ENCODE measurements around the gene PLCD3.

The PLCD3 gene

GRCh38 chr17:45104029-45104428 is 28.3 kb downstream of the PLCD3 start:
- ATAC-seq (ENCODE audit: low read depth) (no peak), DNase-seq (ENCODE audit: low spot score) (no peak)
- H3K27me3 ChIP-seq (ENCODE audit: insufficient read depth, poor library complexity, severe bottlenecking), result no peaks in the 10 kb centered on the region
- no peaks in the 10 kb centered on the region for H3K9me3 ChIP-seq (ENCODE audit: severe bottlenecking)
- no peak overlapping the region for H3K27ac ChIP-seq (ENCODE audit: poor library complexity, severe bottlenecking)
- no peak for TF ChIP-seq CTCF (IDR thresholded peaks at IDR 0.05; ENCODE audit: poor library complexity, severe bottlenecking)
- peaks cover 93% of the 10 kb centered on the region for H3K36me3 ChIP-seq (ENCODE audit: low read depth)
- no peaks in the 10 kb centered on the region for H3K4me1 ChIP-seq (ENCODE audit: insufficient read depth, poor library complexity, severe bottlenecking)
- no peak overlapping the region for H3K4me3 ChIP-seq (ENCODE audit: severe bottlenecking)

- Histone ChIP-seq H3K27ac (ENCODE audit: poor library complexity, severe bottlenecking) (no peak overlapping the region), H3K4me1 (ENCODE audit: insufficient read depth, poor library complexity, severe bottlenecking) (no peaks in the 10 kb centered on the region), H3K4me3 (ENCODE audit: severe bottlenecking) (no peak overlapping the region), H3K27me3 (ENCODE audit: insufficient read depth, poor library complexity, severe bottlenecking) (no peaks in the 10 kb centered on the region), H3K9me3 (ENCODE audit: severe bottlenecking) (no peaks in the 10 kb centered on the region), H3K36me3 (ENCODE audit: low read depth) (peaks cover 94% of the 10 kb centered on the region)
- TF ChIP-seq CTCF (IDR thresholded peaks at IDR 0.05; ENCODE audit: poor library complexity, severe bottlenecking), result no peak
- DNase-seq (ENCODE audit: low spot score) (no peak), ATAC-seq (ENCODE audit: low read depth) (no peak)
Measured at GRCh38 chr17:45103269-45103795, 29.0 kb downstream of the PLCD3 start.

- Histone ChIP-seq H3K27ac (ENCODE audit: poor library complexity, severe bottlenecking) (no peak overlapping the region), H3K36me3 (ENCODE audit: low read depth) (peaks cover 94% of the 10 kb centered on the region)
- no peak for ATAC-seq (ENCODE audit: low read depth)
Measured at GRCh38 chr17:45102856-45103255, 29.5 kb downstream of the PLCD3 start.

DNA sequence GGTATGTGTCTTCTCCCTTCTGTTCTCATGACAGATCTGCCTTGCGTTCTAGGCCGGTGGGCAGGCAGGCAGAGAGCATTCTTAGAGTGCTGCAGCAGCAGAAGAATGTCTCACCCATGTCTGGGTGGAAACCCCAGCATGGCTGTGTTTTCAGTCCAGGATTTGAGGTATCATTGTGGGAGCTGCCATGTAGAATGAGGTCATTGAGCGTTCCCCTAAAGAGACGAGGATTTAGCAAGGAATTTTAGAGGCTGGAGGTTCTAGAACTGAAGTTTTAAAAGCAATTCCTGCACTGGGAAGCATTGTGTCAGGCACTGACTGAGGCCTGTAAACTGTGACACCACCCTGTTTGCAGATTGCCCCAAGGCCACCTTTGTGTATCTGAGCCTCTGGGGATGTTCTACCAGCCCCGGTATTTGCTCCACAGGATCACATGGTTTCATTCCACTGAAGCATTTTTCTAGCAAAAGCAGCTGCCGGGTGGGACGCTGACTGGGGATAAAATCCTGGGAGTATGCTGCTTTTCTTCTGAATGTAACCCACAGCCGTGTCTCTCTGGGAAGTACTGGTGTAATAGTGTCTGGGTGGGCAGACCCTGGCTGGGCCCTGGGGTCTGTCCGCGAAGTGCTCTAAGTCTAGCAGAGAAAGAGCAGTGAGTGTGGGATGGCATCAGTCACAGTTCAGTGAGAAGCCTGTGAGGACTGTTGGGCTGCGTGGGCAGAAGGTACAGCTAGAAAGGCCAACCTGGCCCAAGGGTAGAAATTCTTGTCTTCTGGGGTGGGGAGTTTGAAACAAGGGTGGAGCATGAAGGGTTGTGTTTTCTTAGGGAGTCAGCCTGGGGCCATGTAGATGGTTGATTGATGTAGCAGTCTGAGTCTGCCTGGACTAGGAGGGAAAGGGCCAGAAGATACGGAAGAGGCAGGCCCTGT is 30.2 kb downstream of the PLCD3 start:
- peaks cover 94% of the 10 kb centered on the region for H3K36me3 ChIP-seq (ENCODE audit: low read depth)
- H3K27ac ChIP-seq (ENCODE audit: poor library complexity, severe bottlenecking), result no peak overlapping the region
- H3K4me1 ChIP-seq (ENCODE audit: insufficient read depth, poor library complexity, severe bottlenecking), result no peaks in the 10 kb centered on the region
- no peak for TF ChIP-seq CTCF (IDR thresholded peaks at IDR 0.05; ENCODE audit: poor library complexity, severe bottlenecking)
- ATAC-seq (ENCODE audit: low read depth) (no peak), DNase-seq (ENCODE audit: low spot score) (no peak)
- no peaks in the 10 kb centered on the region for H3K9me3 ChIP-seq (ENCODE audit: severe bottlenecking)
- no peak overlapping the region for H3K4me3 ChIP-seq (ENCODE audit: severe bottlenecking)
- H3K27me3 ChIP-seq (ENCODE audit: insufficient read depth, poor library complexity, severe bottlenecking), result no peaks in the 10 kb centered on the region

More at GRCh38 chr17:45102856-45103255, 29.5 kb downstream of the PLCD3 start:
- no peak overlapping the region for H3K4me3 ChIP-seq (ENCODE audit: severe bottlenecking)
- no peaks in the 10 kb centered on the region for H3K9me3 ChIP-seq (ENCODE audit: severe bottlenecking)
- H3K4me1 ChIP-seq (ENCODE audit: insufficient read depth, poor library complexity, severe bottlenecking), result no peaks in the 10 kb centered on the region
- DNase-seq (ENCODE audit: low spot score), result no peak
- no peak for TF ChIP-seq CTCF (IDR thresholded peaks at IDR 0.05; ENCODE audit: poor library complexity, severe bottlenecking)
- H3K27me3 ChIP-seq (ENCODE audit: insufficient read depth, poor library complexity, severe bottlenecking), result no peaks in the 10 kb centered on the region

DNA sequence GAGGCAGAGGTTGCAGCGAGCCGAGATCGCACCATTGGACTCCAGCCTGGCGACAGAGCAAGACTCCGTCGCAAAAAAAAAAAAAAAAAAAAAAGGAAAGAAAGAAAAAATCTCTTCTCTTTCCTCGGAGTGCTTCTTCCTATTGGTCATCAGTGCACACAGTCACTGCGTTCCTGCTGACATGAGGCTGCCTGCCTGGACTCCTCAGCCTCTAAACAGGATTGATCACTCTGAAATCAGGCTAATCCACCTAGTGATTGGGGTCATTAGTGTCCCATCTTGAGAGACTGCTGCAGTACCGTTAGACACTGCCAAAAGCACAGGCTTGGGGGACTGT is 30.8 kb downstream of the PLCD3 start:
- Histone ChIP-seq H3K27me3 (ENCODE audit: insufficient read depth, poor library complexity, severe bottlenecking) (no peaks in the 10 kb centered on the region), H3K27ac (ENCODE audit: poor library complexity, severe bottlenecking) (no peak overlapping the region), H3K4me3 (ENCODE audit: severe bottlenecking) (no peak overlapping the region), H3K9me3 (ENCODE audit: severe bottlenecking) (no peaks in the 10 kb centered on the region), H3K4me1 (ENCODE audit: insufficient read depth, poor library complexity, severe bottlenecking) (no peaks in the 10 kb centered on the region), H3K36me3 (ENCODE audit: low read depth) (peaks cover 94% of the 10 kb centered on the region)
- ATAC-seq (ENCODE audit: low read depth), result no peak
- no peak for TF ChIP-seq CTCF (IDR thresholded peaks at IDR 0.05; ENCODE audit: poor library complexity, severe bottlenecking)
- no peak for DNase-seq (ENCODE audit: low spot score)

Measured in RWPE2 (cell line).